Thoracic aorta (tissue), 2 donors: Measurements from ENCODE around the gene SLC5A5. TPM values are rescaled to one million over a fixed set of nuclear protein-coding genes. Genes with fewer than 3 reads are reported as not detected.
A peak's percentile ranks its signal among the peaks of the same experiment; 100 is the strongest.

Experiments used
- ATAC-seq: fragments of 150-250 bp; one replicate; pipeline ENCODE4 v1.8.0; 2017; ENCODE audit warnings: low read depth; ENCODE audit not compliant: insufficient number of reproducible peaks, low FRiP score
- DNase-seq: peaks from one replicate; pipeline ENCODE4 v3.0.0-alpha.2; 2020; ENCODE audit warnings: low spot score
- H3K27ac ChIP-seq, 2 donors: fragments of 200-600 bp; sonication (generic); 1 replicate in 1 of 2; 2 replicates in 1 of 2; pipeline ENCODE4 v1.5.1; 2016; ENCODE audit warnings: mild to moderate bottlenecking in 2 of 2, moderate library complexity in 2 of 2
- H3K27me3 ChIP-seq: fragments of 200-600 bp; sonication (generic); replicated peaks from 2 replicates; pipeline ENCODE4 v1.6.0; 2016; ENCODE audit warnings: mild to moderate bottlenecking; ENCODE audit not compliant: insufficient read depth
- H3K36me3 ChIP-seq: fragments of 200-600 bp; sonication (generic); one replicate; pipeline ENCODE4 v1.5.1; 2016
- H3K4me1 ChIP-seq, 2 donors: fragments of 200-600 bp; sonication (generic); 1 replicate in 1 of 2; 2 replicates in 1 of 2; pipeline versions ENCODE4 v1.5.1 to v1.6.0; 2016; ENCODE audit warnings: low read depth in 2 of 2, mild to moderate bottlenecking in 1 of 2; ENCODE audit not compliant: control insufficient read depth in 1 of 2
- H3K4me3 ChIP-seq: fragments of 200-600 bp; sonication (generic); 2 replicates; pipeline ENCODE4 v1.5.1; 2016; ENCODE audit warnings: mild to moderate bottlenecking
- H3K9me3 ChIP-seq: fragments of 200-600 bp; sonication (generic); 2 replicates; pipeline ENCODE4 v1.5.1; 2016
- total RNA-seq, 2 donors: library from RNA; depleted of rRNA; stranded (reverse); fragments of >200 nt; gene quantifications; one replicate each; pipeline versions ENCODE4 v1.1.0 to v1.2.3, GENCODE V29; 2016
- TF ChIP-seq, protein P1 (sequence below): fragments of 200-600 bp; sonication (generic); IDR thresholded peaks from one replicate; pipeline ENCODE4 v1.5.1; 2019; ENCODE audit warnings: antibody characterized with exemption

The SLC5A5 gene
- total RNA-seq, 2 donors from 2014 or later = not detected

DNA sequence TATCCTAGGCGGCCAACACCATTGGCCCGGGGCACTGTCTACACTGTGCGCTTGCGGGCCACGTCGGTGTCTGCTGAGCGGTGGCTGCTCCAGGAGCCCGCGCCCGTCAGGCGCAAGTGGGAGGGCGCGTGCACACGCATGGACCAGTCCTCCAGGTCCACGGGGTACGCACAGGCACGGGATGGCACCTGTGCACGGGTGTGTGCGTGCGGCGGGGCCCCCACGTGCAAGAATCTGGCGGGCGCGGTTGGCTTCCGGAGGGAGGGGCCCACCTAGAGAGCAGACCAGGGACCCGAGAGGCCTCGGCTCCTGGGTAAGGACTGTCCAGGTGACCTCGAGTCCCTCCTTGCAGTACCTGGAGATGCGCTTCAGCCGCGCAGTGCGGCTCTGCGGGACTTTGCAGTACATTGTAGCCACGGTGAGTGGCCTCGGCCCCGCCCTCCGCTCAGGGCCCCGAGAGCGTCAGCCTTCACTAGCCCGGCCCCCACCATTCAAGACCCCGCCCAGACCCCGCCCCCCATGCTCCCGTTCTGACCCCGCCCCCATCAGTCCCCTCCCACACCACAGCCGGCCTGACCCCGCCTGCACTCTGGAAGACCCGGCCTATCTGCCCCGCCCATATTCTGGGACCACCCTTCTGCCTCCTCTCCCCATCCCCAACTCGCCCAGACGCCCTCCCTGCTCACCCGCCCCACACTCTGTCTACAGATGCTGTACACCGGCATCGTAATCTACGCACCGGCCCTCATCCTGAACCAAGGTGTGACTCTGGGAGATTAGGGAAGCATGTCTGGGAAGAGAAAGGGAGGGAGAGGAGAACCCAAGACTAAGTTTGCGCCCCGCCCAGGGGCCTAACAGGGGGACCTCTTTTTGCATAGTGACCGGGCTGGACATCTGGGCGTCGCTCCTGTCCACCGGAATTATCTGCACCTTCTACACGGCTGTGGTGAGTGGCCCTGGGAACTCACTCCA is 2.3 kb downstream of the SLC5A5 start:
- peaks cover 5 to 7% of the 10 kb centered on the region in 2 donors for H3K4me1 ChIP-seq
- no peaks in the 10 kb centered on the region for H3K36me3 ChIP-seq
- H3K27me3 ChIP-seq = peaks cover 10% of the 10 kb centered on the region
- ATAC-seq (no peak), DNase-seq (no peak)
- H3K9me3 ChIP-seq = no peaks in the 10 kb centered on the region
- H3K27ac ChIP-seq = no peak overlapping the region
- H3K4me3 ChIP-seq = peak overlapping the region; percentile 39
- TF ChIP-seq, protein P1, sequence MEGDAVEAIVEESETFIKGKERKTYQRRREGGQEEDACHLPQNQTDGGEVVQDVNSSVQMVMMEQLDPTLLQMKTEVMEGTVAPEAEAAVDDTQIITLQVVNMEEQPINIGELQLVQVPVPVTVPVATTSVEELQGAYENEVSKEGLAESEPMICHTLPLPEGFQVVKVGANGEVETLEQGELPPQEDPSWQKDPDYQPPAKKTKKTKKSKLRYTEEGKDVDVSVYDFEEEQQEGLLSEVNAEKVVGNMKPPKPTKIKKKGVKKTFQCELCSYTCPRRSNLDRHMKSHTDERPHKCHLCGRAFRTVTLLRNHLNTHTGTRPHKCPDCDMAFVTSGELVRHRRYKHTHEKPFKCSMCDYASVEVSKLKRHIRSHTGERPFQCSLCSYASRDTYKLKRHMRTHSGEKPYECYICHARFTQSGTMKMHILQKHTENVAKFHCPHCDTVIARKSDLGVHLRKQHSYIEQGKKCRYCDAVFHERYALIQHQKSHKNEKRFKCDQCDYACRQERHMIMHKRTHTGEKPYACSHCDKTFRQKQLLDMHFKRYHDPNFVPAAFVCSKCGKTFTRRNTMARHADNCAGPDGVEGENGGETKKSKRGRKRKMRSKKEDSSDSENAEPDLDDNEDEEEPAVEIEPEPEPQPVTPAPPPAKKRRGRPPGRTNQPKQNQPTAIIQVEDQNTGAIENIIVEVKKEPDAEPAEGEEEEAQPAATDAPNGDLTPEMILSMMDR = no peak

DNA sequence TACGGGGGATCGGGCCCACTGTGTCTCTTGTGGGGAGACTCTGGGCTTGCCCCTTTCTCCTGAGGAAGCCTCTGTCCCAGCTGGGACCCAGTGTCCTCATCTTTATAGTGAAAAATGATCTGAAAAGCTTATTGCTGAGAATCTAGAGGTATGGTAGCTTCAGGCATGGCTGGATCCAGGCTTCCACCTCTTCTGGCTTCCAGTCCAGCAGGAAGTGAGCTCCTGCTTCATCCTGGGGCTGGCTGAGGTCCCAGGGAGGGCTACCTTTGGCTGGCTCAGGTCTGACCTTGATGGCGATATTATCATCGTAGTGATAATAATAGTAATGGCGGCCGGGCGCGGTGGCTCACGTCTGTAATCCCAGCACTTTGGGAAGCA is 3.0 kb downstream of the SLC5A5 start:
- H3K27ac ChIP-seq = no peak overlapping the region
- H3K4me1 ChIP-seq = peaks cover 5 to 7% of the 10 kb centered on the region in 2 donors
- H3K9me3 ChIP-seq = no peaks in the 10 kb centered on the region
- H3K4me3 ChIP-seq = no peak overlapping the region
- H3K36me3 ChIP-seq = no peaks in the 10 kb centered on the region
- TF ChIP-seq, protein P1 = no peak
- H3K27me3 ChIP-seq = peaks cover 10% of the 10 kb centered on the region
- no peak for DNase-seq
- no peak for ATAC-seq

DNA sequence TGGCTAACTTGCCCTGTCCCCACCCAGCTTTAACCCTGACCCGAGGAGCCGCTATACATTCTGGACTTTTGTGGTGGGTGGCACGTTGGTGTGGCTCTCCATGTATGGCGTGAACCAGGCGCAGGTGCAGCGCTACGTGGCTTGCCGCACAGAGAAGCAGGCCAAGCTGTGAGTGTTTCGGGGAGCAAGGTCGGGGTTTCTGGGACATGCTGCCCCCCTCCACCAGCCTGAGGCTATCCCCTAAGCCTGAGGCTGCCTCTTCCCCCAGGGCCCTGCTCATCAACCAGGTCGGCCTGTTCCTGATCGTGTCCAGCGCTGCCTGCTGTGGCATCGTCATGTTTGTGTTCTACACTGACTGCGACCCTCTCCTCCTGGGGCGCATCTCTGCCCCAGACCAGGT is 6.0 kb downstream of the SLC5A5 start:
- H3K36me3 ChIP-seq = no peaks in the 10 kb centered on the region
- ATAC-seq = no peak
- DNase-seq = no peak

DNA sequence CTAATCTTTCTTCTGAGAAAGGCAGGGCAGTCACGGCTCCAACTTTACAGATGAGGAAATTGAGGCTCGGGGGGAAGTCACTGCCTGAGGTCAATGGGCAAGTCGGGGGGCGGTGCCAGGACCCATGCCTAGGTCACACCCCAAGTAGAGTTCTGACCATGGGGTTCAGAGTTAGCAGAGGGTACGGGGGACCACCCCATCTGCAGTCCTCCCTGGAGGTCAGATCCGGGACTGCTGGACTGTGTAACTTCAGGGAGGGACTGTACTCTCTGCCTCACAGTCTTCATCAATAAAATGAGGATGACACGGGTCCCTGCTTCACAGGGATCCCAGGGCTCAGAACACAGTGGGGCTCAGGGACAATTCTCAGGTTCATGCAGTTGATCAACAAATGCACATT is 7.7 kb downstream of the SLC5A5 start:
- DNase-seq (no peak), ATAC-seq (no peak)
- TF ChIP-seq, protein P1 = no peak
- H3K27ac ChIP-seq = no peak overlapping the region
- H3K36me3 ChIP-seq = no peaks in the 10 kb centered on the region
- H3K4me1 ChIP-seq = no peaks in the 10 kb centered on the region
- H3K9me3 ChIP-seq = no peaks in the 10 kb centered on the region
- H3K4me3 ChIP-seq = no peak overlapping the region
- H3K27me3 ChIP-seq = no peaks in the 10 kb centered on the region

More for the DNA sequence above, 6.0 kb downstream of the SLC5A5 start:
- Histone ChIP-seq H3K9me3 (no peaks in the 10 kb centered on the region), H3K4me1 (peaks cover 0 to 1% of the 10 kb centered on the region in 2 donors), H3K4me3 (no peak overlapping the region), H3K27me3 (peaks cover 10% of the 10 kb centered on the region), H3K27ac (no peak overlapping the region)
- TF ChIP-seq, protein P1 = no peak

DNA sequence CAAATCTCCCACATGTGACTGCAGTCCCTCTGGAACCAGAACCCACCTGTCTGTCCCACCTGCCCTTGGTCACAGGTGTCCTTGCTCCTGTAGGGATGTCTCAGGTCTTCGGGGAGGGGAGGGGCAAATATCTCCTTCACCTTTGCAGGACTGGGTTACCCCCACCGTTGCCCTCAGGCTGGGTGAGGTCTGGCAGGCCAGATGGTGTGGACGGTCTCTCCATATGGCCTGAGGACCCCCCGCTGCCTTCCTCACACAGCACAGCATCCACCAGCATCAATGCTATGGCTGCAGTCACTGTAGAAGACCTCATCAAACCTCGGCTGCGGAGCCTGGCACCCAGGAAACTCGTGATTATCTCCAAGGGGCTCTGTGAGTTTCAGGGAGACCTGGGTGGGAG is 10.0 kb downstream of the SLC5A5 start:
- Histone ChIP-seq H3K9me3 (no peaks in the 10 kb centered on the region), H3K27me3 (no peaks in the 10 kb centered on the region), H3K27ac (no peak overlapping the region), H3K36me3 (no peaks in the 10 kb centered on the region), H3K4me1 (no peaks in the 10 kb centered on the region), H3K4me3 (no peak overlapping the region)
- TF ChIP-seq, protein P1 = no peak
- ATAC-seq (no peak), DNase-seq (no peak)
